ENCODE results near the gene PLEKHF1. TPM values are rescaled to one million over a fixed set of nuclear protein-coding genes. Genes with fewer than 3 reads are reported as not detected.
"Not testable (repeated sequence)": the region's sequence is repeated elsewhere in the genome, so short reads cannot be mapped to it uniquely, and the experiment has no call there.

PLEKHF1 gene
- total RNA-seq, 4 donors from 2014 or later = 28.6 to 49.1 (median 38.8) TPM

DNA sequence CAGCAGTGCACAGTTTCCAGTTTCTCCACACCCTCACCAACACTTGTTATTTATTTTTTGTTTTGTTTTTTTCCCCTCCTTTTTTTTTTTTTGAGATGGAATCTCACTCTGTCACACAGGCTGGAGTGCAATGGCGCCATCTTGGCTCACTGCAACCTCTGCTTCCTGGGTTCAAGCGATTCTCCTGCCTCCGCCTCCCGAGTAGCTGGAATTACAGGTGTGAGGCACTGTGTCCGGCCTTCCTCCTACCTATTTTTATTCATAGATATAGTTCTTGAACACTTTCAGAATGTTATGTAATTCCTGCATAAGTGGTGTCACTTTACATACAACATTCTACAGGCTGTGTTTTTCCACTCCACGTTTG, 5.7 kb downstream of the PLEKHF1 start:
- not testable (repeated sequence) for H3K4me3 ChIP-seq, H3K9me3 ChIP-seq, ATAC-seq, H3K27me3 ChIP-seq
- Histone ChIP-seq H3K36me3 (peaks cover 0 to 29% of the 10 kb centered on the region in 2 donors), H3K27ac (peak overlapping the region in 3 of 4 donors; percentile 41 to 94 (median 61)), H3K4me1 (peaks cover 0 to 97% (median 44%) of the 10 kb centered on the region in 3 donors)
- TF ChIP-seq, protein P1, sequence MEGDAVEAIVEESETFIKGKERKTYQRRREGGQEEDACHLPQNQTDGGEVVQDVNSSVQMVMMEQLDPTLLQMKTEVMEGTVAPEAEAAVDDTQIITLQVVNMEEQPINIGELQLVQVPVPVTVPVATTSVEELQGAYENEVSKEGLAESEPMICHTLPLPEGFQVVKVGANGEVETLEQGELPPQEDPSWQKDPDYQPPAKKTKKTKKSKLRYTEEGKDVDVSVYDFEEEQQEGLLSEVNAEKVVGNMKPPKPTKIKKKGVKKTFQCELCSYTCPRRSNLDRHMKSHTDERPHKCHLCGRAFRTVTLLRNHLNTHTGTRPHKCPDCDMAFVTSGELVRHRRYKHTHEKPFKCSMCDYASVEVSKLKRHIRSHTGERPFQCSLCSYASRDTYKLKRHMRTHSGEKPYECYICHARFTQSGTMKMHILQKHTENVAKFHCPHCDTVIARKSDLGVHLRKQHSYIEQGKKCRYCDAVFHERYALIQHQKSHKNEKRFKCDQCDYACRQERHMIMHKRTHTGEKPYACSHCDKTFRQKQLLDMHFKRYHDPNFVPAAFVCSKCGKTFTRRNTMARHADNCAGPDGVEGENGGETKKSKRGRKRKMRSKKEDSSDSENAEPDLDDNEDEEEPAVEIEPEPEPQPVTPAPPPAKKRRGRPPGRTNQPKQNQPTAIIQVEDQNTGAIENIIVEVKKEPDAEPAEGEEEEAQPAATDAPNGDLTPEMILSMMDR (IDR thresholded peaks at IDR 0.05) = peak in 1 of 4 experiments; percentile 1
- WGBS, 2 donors (ENCODE audit: low coverage in 1 of 2) = 77 to 90% methylated on average over 3 to 6 of the region's 6 CpGs

- Histone ChIP-seq H3K27ac (peak overlapping the region in 3 of 4 donors; percentile 41 to 94 (median 61)), H3K4me1 (peaks cover 0 to 97% (median 48%) of the 10 kb centered on the region in 3 donors), H3K4me3 (no peak overlapping the region), H3K27me3 (no peaks in the 10 kb centered on the region), H3K9me3 (no peaks in the 10 kb centered on the region), H3K36me3 (peaks cover 0 to 34% of the 10 kb centered on the region in 2 donors)
- peak; percentile 7 for TF ChIP-seq EP300 (IDR thresholded peaks at IDR 0.05)
- no peak for TF ChIP-seq POLR2A (IDR thresholded peaks at IDR 0.05)
- TF ChIP-seq, protein P1 (IDR thresholded peaks at IDR 0.05) = peak in 2 of 4 experiments; percentile 27 to 40
- no peak for TF ChIP-seq POLR2AphosphoS5 (IDR thresholded peaks at IDR 0.05)
- peak; percentile 40 for ATAC-seq
- 0 to 47% methylated on average over 1 to 6 of the region's 12 CpGs for WGBS, 2 donors (ENCODE audit: low coverage in 1 of 2)
Observed at GRCh38 chr19:29671393-29672160, 6.3 kb downstream of the PLEKHF1 start.

DNA sequence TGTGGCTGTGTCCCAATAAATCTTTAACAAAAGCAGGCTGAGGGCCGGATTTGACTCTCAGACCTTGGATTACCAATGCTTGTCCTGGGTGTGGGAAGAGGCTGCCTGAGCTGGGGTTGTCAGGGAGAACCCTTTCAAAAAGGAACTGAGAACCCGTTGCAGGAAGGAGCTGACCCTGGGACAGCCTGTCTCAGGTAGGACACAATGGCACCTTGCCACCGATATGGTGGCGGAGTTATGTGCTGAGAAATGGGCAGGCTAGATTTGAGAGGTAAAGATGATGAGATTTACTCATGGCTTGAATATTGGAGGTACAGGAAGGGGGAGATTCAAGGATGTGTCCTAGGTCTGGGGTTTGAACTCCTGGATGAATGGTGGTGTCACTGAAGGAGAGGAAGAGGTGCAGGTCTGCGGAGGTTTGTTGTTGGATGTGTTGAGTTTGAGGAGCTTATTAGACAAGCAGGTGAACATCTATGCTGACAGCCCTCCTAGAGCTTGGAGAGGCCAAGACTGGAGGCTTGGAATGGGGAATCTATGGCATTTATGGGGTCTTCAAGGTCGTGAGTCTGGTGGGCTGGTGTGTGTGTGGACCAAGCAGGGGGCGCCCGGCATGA, 7.2 kb downstream of the PLEKHF1 start:
- H3K27ac ChIP-seq = peak overlapping the region in 3 of 4 donors; percentile 41 to 94 (median 61)
- H3K4me3 ChIP-seq = no peak overlapping the region
- no peak for ATAC-seq
- H3K4me1 ChIP-seq = peaks cover 0 to 97% (median 49%) of the 10 kb centered on the region in 3 donors
- TF ChIP-seq POLR2AphosphoS5 (IDR thresholded peaks at IDR 0.05) (no peak), POLR2A (IDR thresholded peaks at IDR 0.05) (no peak), EP300 (IDR thresholded peaks at IDR 0.05) (no peak)
- TF ChIP-seq, protein P1 (IDR thresholded peaks at IDR 0.05) = no peak
- peaks cover 0 to 43% of the 10 kb centered on the region in 2 donors for H3K36me3 ChIP-seq
- H3K27me3 ChIP-seq = no peaks in the 10 kb centered on the region
- WGBS, 2 donors (ENCODE audit: low coverage in 1 of 2) = 69 to 96% methylated on average over 3 to 4 of the region's 8 CpGs
- no peaks in the 10 kb centered on the region for H3K9me3 ChIP-seq

DNA sequence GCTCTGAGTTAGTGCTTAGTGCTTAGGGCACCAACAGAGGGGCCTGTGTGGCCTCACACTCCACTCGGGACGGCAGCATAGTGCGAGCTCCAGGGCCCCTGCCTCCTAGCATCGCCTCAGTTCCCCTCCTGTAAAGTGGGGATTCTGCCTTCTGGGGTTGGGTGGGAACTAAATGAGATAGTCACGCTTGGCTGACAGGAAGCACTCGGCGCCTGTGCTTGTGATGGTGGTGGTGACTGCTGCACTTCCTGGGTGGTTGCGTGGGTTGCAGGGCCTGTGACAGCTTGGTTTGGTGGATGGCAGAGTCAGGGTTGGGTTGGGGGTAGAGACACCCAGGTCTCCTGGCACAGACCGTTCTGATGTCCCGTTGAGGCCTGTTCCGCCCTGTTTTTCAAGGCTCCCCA, 7.7 kb downstream of the PLEKHF1 start:
- H3K27ac ChIP-seq = peak overlapping the region in 1 of 4 donors; percentile 94
- 100% methylated on average over 2 of the region's 11 CpGs; no CpG with 5 or more reads in 1 of the 2 donors for WGBS, 2 donors (ENCODE audit: low coverage in 1 of 2)
- no peak overlapping the region for H3K4me3 ChIP-seq
- peaks cover 0 to 48% of the 10 kb centered on the region in 2 donors for H3K36me3 ChIP-seq
- H3K27me3 ChIP-seq = no peaks in the 10 kb centered on the region
- TF ChIP-seq, protein P1 (IDR thresholded peaks at IDR 0.05) = no peak
- TF ChIP-seq POLR2AphosphoS5 (IDR thresholded peaks at IDR 0.05) (no peak), POLR2A (IDR thresholded peaks at IDR 0.05) (no peak), EP300 (IDR thresholded peaks at IDR 0.05) (no peak)
- ATAC-seq = no peak
- H3K9me3 ChIP-seq = no peaks in the 10 kb centered on the region
- peaks cover 0 to 97% (median 49%) of the 10 kb centered on the region in 3 donors for H3K4me1 ChIP-seq

Measured in gastroesophageal sphincter (tissue), 4 donors.